CD4-positive, alpha-beta T cell treated with Interferon gamma for 1 hour (primary cell): Measurements from ENCODE around the gene HINFP.
"Not testable (repeated sequence)": the region's sequence is repeated elsewhere in the genome, so short reads cannot be mapped to it uniquely, and the experiment has no call there.

Experiments
- DNase-seq: peaks from one replicate; pipeline ENCODE4 v3.0.0-alpha.2; 2020

HINFP gene

DNA sequence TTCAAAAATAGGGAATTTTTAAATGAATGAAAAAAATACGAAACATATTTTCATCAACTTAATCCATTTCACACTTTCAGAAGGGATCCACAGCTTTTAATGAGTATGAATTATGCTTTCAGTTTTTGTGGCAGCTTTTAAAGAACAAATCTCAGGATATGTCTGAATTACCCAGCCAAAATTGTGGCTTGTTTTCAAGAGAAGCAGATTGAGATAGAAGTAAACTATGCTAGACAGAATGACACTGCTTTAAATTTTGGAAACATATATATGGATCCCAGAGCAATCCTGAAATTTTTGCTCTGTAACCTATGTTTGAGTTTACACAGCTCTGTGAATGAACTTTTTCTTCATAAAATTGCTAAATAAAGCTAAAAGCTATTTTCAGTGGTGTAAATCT, 2.4 kb upstream of the HINFP start:
- no peak for DNase-seq

DNA sequence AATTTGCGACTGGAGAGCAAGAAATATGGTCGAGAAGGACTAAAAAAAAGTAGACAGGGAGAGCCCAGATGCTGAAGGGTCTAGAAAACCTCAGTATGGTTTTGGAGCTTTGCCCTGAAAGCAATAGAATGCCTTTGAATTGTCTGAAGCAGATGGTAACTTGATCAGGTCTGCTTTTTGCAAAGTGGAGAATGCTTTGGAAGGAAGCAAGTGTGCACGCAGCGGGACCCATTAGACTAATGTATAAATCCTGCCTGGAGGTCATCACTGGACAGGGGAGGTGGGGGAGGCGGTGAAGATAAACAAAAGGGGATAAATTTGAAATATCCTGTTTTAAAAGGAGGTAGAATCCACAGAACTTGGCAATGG, 757 bp upstream of the HINFP start:
- no peak for DNase-seq

DNA sequence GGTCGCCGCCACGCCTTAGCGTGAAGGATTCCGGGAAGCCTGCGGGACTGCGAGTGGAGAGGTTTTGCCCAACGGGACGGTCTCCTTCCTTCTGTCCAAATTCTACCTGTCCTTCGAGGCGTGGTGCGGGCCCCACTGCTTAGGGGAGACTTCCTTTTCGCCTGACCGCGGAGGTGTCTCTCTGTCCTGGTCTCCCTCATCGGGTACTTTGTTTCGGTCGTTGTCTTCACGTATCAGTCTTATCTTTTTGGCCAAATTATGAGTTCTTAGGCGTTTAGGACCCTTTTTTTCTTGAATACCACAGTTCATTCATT, 388 bp downstream of the HINFP start:
- no peak for DNase-seq

DNA sequence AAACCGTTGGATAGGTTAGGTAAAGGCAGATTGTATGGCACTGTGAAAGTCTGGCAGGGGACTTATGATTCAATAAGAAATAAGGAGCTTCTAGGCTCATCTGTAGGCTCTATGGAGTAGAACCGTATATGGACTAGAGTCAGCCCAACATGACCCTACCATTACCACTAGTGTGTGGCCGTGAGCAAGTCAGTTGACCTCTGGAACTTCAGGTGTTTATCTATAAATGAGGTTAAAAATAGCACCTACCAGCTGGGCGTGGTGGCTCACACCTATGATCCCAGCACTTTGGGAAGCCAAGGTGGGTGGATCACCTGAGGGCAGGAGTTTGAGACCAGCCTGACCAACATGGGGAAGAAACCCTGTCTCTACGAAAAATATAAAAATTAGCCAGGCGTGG, 4.4 kb downstream of the HINFP start:
- DNase-seq, result no peak

DNA sequence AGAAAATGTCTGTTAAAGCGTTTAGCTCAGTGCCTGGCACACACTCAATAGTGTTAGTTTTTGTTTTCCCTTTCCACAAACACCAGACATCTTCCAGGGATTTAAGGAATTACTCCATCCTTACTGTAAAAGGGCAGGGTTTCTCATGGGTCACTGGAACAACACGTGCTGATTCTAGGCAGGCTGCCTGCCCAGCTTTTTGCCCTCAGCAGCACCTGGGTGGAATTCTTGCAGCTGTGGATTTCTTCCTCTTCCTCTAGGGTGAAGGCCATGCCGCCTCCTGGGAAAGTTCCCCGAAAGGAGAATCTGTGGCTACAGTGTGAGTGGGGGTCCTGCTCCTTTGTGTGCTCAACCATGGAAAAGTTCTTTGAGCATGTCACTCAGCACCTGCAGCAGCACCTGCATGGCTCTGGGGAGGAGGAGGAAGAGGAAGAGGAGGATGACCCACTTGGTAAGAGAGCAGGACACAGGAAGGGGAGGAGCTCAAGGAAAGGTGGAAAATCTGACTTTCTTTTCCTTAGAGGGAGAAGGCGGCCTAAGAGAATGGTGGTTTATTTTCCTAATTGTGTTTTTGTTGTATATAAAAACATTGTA, 5.4 kb downstream of the HINFP start:
- DNase-seq, result no peak

DNA sequence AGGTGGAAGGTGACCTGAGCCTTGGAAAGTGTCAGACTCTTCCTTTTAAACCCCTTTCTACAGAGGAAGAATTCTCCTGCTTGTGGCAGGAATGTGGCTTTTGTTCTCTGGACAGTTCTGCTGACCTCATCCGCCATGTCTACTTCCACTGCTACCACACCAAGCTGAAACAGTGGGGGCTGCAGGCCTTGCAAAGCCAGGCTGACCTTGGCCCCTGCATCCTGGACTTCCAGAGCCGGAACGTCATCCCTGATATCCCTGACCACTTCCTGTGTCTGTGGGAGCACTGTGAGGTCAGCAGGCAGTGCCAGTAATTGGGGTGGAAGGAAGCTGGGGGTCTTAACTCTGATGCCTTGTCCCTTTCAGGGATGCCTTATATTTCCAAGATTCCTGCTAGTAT, 9.3 kb downstream of the HINFP start:
- no peak for DNase-seq

DNA sequence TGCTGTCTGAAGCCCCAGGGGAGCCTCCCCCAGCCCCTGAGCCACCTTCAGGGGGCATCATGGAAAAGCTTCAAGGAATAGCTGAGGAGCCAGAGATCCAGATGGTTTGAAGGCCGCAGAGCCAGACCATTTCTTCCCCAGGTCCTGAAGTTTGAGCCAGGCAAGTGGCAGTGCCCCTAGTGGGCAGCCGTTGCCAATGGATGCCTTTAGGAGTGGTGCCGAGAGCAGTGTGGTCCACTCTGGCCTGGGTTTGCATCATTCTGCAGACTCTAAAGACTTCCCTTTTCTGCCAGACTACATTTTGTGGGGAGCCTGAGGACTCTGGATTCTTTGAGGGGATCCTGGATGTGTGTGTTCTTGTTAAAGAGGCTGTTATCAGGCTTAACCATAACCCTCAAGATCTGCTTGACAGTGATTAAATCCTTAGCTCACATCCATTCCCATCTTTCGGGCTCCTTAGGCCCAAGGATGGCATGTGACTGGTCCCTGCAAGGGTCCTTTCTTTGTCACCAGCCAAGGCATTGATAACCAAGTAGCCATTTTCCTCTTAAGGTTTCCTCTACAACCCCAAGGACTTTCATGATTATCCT, 13.1 kb downstream of the HINFP start:
- peak; percentile 19 for DNase-seq

DNA sequence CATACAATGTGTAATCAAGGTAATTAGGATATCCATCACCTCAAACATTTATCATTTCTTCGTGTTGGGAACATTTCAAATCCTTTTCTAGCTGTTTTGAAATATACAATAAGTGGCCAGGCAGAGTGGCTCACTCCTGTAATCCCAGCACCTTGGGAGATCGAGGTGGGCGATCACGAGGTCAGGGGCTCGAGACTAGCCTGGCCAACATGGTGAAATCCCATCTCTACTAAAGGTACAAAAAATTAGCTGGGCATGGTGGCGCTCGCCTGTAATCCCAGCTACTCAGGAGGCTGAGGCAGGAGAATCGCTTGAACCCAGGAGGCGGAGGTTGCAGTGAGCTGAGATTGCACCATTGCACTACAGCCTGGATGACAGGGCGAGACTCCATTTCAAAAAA, 17.9 kb downstream of the HINFP start:
- not testable (repeated sequence) for DNase-seq

DNA sequence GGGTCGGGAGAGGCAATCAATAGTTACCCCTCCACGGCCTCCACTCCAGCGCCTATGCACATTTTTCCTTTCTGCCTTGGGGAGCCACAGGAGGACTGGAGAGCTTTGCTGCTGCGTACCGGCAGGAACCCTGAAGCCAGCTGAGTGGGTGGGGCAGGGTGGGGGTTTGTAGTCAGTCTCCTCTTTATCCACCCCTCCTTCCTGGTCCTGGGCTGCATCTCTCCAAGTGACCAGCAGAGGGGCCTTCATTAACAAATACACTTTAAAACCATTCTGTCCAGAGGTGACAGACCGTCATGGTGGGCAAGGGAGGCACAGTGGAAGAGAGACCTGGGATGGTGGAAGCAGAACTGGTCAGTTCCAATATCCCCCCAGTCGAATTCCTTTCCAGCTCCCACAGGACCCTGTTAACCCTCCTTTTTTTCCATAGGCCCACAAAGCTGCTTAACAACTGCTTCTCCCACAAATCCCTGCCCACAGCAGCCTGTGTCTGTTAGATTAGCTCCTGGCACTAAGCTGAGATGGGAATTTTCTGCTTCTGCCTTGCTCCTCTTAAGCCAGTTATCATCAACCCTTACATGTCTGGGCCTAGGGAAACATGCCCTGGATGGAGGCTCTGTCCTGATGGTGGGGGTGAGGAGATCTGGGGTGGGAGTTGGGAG, 23.6 kb downstream of the HINFP start:
- peak; percentile 47 for DNase-seq

DNA sequence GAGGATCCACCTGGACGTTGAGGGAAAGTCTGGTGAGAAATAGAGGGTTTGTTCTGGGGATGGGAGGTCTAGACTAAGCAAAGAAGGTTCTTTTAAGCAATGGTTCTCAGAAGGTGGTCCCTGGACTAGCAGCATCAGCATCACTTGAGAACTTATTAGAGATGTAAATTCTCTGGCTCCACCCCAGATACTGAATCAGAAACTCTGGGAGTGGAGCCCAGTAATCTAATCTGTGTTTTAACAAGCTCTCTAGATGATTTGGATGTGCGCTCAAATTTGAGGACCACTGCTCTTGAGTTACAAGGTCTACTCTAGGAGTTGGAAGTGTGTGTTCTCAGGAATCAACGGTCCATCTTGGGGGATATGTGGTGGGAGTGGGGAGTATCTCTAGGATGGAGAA, 24.2 kb downstream of the HINFP start:
- DNase-seq, result no peak

DNA sequence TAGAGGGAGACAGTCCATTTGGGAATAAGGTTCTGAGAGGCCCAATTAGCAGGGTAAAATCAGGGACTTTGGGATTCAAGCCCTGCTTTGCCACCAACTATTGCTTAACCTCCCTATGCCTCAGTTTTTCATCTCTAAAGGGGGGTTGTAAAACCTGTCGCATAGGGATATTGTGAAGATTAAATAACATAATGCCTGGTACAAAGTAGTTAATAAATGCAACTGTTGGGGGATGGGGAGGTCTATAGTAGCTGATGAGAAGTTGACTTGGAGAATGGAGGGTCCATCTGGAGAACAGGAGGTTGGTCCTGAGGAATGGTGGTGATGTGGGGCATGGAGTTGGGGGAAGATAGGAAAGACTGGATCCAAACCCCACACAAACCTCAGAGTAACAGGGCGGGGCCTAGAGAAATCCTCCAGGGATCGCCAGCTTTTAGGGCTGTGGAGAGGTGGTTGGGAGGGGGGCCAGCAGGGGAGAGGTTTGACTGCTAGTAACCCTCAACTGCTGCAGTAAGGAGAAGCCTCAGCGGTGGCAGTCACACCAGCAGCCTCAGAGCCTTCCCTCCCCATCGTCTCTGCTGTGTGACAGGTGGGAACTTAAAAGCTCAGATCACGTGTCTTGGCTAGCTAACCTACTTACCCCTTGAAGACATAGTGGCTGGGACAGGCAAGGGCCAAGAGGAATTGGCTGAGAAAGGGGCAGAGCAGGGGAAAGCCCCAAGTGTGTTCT, 26.4 kb downstream of the HINFP start:
- no peak for DNase-seq

DNA sequence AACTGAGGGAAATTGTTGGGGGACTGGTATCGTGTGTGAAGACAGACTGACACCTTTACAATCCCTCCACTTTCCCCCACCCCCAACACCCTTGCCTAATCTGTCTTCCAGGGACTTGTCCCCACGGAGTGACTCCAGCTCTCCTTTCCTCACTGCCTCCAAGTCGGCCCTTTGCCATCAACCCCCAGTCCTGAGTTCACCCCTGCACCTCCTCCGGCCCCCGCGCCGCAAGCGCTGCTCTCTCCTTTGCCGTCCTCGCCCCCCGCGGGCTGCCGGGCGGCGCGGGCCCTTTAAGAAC, 27.3 kb downstream of the HINFP start:
- DNase-seq, result no peak

DNA sequence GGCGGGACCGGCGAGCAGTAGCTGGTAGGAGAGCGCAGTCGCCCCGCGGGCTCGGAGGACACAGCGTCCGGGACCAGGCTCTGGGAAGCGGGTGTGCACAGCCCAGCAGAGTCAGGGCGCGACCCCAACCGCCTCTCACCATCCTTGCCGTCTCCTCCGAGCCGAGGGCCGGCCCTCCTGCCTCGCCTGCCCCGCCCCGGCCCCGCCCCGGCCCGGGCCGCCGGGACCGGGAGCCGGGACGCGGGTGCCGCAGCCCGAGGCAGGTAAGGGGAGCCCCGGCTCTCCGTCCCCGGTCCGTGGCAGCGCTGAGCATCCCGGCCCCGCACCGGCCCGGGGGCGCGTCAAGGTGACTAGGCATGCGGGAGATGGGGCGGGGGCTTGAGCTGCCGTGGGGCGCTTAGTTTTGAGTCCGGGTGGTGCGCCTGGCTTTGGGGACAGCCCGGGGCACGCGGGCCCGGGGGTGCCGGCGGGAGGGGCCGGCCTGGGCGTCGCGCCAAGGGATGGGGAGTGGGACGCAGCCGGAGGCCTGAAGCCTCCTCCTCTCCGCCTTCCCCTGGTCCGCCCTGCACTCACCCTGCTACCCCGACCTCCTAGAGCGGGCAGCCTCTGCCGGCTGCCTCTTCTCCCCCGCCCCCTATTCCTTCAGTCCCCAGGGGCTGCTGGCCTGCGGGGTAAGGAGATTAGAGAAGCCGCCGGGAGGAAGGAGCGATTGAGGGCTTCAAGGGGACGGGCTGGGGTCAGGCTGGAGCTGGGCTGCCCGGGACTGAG, 27.8 kb downstream of the HINFP start, which contains the start of gene ABCG4:
Gene ABCG4 (plus strand): TSS at position 35 of the 768 bp plus-strand sequence. CDS start 914 bp downstream, outside the sequence.
- no peak for DNase-seq

DNA sequence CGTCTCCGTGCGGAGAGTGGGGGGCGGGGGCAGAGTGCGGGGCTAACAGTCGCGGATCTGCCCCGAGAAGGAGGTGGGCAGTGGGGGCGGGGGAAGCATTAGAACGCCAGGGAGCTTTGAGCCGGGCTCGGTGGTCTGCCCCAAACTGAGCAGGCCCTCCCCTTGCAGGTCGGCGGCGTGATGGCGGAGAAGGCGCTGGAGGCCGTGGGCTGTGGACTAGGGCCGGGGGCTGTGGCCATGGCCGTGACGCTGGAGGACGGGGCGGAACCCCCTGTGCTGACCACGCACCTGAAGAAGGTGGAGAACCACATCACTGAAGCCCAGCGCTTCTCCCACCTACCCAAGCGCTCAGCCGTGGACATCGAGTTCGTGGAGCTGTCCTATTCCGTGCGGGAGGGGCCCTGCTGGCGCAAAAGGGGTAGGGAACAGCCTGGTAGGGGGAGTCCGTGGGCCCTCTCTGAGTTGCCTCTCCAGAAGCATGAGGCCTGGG, 28.5 kb downstream of the HINFP start:
- DNase-seq, result no peak

DNA sequence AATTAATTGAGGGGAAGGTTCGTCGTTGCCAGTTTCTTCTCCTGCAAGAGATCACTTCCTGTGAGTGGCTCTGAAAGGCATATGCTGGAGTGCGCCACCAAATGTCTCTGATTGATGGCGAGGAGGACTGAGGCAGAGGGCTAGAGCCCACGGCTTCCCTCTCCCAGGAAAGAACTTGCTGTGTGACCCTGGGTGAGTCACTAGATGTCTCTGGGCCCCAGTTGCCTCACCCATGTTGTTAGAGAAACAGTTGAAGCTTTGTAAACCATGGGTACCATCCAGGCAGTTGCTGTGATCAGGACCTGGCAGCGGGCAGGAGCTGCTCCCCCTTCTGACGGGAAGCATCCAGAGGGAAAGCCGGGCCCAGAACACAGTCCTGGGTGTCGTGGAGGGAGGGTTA, 30.7 kb downstream of the HINFP start:
- no peak for DNase-seq

DNA sequence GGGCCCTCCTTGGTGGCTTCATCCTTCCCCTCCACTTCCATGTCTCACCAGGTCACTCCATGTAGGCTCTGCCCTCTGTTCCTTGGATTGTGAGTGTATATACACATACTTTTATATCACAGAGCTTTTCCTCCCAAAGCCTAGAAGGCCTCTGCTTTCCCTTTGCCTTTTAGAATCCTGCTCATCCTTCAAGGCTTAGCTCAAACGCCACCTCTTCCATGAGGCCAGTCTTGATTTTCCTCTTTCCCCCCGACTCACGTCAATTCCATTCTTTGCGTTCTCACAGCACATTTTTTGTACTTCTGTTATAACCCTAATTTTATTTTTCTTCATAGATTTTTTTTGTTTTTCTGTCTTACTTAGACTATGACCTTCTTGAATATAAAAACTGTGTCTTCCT, 31.2 kb downstream of the HINFP start:
- no peak for DNase-seq

DNA sequence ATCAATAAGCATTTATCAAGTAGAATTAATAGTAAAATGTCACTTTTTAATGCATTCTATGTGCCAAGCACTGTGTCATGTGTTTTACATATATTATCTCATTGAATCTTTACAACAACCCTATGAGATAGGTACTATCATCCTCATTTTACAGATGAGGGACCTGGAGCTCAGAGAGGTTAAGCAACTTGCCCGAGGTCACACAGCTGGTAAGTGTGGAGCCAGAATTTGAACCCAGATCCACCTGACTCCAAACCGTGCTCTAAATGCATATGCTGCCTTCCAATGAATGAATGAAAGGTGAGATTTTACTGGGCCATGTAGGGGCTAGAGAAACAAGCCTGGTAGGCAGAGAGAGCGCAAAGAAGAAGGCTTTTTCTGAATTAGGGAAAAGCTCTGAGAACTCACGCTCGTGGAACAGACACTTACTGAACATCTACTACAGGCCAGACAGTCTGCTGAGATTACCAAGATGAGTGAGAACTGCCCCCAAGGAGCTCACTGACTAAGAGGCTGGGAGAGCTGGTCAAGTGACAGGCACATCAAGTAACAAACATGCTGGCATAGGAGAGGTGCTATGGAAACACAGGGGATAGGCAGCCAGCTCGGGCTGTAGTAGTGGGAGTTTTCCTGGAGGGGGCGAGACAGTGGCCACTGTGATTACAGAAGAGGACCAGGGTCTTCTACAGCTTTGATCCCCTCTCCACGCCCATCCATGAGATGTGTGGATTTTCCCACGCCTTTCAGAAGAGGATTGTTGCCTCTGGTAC, 31.9 kb downstream of the HINFP start:
- no peak for DNase-seq

DNA sequence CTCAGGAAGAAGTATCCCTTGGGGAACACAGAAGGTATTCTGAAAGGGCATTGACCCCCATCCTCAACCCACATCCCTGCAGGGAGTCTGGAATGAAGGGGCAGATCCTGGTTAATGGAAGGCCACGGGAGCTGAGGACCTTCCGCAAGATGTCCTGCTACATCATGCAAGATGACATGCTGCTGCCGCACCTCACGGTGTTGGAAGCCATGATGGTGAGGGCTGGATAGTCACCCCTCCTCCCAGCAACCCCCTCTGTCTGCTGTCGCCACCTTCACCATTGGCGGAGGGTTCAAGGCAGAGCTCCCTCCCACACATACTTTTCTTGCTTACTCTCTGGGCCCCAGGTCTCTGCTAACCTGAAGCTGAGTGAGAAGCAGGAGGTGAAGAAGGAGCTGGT, 32.8 kb downstream of the HINFP start:
- no peak for DNase-seq

DNA sequence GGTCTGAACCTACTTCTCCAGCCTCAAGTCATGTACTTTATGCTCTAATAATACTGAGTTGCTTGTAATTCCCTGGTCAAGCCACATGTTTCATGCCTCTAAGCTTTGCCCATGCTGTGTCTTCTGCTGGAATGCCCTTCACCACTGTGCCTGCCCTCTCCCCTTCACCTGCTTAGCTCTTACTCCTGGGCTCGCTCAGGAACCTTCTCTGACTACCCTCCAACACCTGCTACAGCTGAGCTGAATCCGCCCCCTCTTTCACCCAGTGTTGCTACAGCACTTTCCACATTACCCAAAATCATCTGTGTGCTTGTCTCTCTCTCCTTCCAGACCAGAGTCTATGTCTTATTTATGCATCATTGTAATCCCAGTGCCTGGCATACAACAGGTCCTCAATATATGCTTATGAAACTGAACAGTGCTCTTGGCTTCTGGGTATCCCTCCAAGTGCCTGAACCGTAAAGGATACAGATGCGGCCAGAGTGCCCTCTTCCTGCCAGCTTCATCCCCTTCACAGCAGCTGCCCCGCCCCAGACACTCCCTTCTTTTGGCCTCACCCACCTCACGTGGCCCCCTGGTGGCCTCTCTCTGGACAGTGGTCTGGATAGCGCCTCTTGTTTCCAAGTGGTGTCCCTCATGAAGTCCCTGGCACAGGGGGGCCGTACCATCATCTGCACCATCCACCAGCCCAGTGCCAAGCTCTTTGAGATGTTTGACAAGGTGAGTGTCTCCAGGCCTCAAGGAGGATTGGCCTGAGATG, 34.5 kb downstream of the HINFP start:
- DNase-seq, result no peak

DNA sequence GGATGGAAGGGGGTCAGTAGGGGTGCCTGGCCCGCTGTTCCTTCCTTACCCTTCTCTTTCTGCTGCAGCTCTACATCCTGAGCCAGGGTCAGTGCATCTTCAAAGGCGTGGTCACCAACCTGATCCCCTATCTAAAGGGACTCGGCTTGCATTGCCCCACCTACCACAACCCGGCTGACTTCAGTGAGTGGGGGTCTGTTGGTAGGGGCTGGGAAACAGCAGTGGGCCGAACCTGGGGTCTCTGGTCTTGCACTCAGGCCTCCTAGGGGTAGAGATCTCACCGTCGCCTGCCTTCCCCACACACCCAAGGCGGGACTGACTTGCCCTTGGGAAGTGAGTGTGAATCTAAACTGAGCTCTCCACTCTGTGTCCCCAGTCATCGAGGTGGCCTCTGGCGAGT, 35.1 kb downstream of the HINFP start:
- DNase-seq, result no peak

DNA sequence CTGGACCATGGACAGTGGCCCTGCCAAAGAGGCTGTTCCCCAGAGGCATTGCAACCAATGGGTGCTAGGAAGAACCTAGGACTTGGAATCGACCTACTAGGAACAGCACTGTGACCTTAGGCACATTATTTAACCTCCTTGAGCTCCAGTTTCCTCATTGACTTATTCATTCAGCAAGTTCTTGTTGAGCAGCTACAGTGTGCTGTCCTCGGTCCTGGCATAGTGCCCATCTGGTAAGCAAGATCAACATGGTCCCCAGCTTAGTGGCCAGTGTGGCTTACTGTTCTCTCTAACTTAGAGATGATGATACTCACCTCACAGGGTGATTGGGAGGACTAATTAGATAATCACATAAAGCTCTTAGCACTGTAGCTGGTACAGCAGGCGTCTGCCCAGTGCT, 35.7 kb downstream of the HINFP start:
- no peak for DNase-seq

DNA sequence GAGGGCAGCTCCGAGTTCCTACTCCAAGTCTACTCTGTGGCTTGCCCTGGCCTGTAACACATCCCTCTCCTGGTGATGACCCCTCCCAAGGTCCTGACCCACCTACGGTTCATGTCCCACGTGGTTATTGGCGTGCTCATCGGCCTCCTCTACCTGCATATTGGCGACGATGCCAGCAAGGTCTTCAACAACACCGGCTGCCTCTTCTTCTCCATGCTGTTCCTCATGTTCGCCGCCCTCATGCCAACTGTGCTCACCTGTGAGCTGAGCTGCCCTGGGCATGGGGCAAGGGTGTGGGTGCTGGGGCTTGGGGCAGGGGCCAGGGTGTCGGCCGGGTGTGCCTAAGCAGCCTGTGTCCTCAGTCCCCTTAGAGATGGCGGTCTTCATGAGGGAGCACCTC, 37.1 kb downstream of the HINFP start:
- DNase-seq, result no peak
